PC-9 (cell line): ENCODE data around the gene TP53BP1. TPM values are rescaled to one million over a fixed set of nuclear protein-coding genes. Genes with fewer than 3 reads are reported as not detected.

Source experiments
- BruUV-seq: library from RNA; stranded (reverse); fragments of 400-500 nt; replicated peaks from 2 replicates; lab custom pipeline; 2021; lab: Mats Ljungman, UMichigan
- CTCF ChIA-PET: fragments of 300-600 bp; sonication (Branson Sonifier 250); formaldehyde crosslinking; loops from one replicate; lab custom pipeline; 2022; ENCODE audit warnings: antibody characterized with exemption; lab: Charles Lee
- POLR2A ChIA-PET: fragments of 300-600 bp; sonication (Branson Sonifier 250); formaldehyde crosslinking; loops from one replicate; lab custom pipeline; 2022; ENCODE audit warnings: antibody characterized with exemption; ENCODE audit not compliant: unreplicated experiment; lab: Charles Lee
- DNase-seq, 2 experiments: peaks; one replicate each; pipeline versions ENCODE4 v3.0.0 to v3.0.0-alpha.2; 2015 to 2022; ENCODE audit warnings: mixed read lengths in 1 of 2
- H2AFZ ChIP-seq: fragments of 200-600 bp; sonication (generic); 2 replicates; pipeline ENCODE4 v1.8.1; 2017; ENCODE audit warnings: antibody characterized with exemption
- H3F3A ChIP-seq: fragments of 200-600 bp; sonication (generic); 2 replicates; pipeline ENCODE4 v1.8.1; 2017; ENCODE audit warnings: antibody characterized with exemption, mild to moderate bottlenecking, low read depth; ENCODE audit not compliant: insufficient read depth
- H3K27ac ChIP-seq: fragments of 200-600 bp; sonication (generic); 2 replicates; pipeline ENCODE4 v1.6.1; 2016; ENCODE audit warnings: mixed run types
- H3K27me3 ChIP-seq: fragments of 200-600 bp; sonication (generic); 2 replicates; pipeline ENCODE4 v1.6.1; 2016; ENCODE audit warnings: low read depth, mixed run types; ENCODE audit not compliant: insufficient read depth
- H3K36me3 ChIP-seq: fragments of 200-600 bp; sonication (generic); 2 replicates; pipeline ENCODE4 v1.6.1; 2016; ENCODE audit warnings: low read depth, mixed run types
- H3K4me1 ChIP-seq: fragments of 200-600 bp; sonication (generic); replicated peaks from 2 replicates; pipeline ENCODE4 v1.6.1; 2016; ENCODE audit warnings: mixed run types; ENCODE audit not compliant: insufficient read depth
- H3K4me2 ChIP-seq: fragments of 200-600 bp; sonication (generic); 2 replicates; pipeline ENCODE4 v1.6.1; 2017; ENCODE audit warnings: mixed run types
- H3K4me3 ChIP-seq: fragments of 200-600 bp; sonication (generic); 2 replicates; pipeline ENCODE4 v1.6.1; 2016; ENCODE audit warnings: mixed run types
- H3K79me2 ChIP-seq: fragments of 200-600 bp; sonication (generic); 2 replicates; pipeline ENCODE4 v1.6.1; 2017; ENCODE audit warnings: low read depth, mixed run types
- H3K9me2 ChIP-seq: fragments of 200-600 bp; sonication (generic); 2 replicates; pipeline ENCODE4 v1.8.1; 2017; ENCODE audit warnings: mild to moderate bottlenecking; ENCODE audit not compliant: insufficient read depth
- H3K9me3 ChIP-seq: fragments of 200-600 bp; sonication (generic); 2 replicates; pipeline ENCODE4 v1.8.1; 2016; ENCODE audit warnings: low read depth; ENCODE audit not compliant: insufficient read depth
- H4K20me1 ChIP-seq: fragments of 200-600 bp; sonication (generic); 2 replicates; pipeline ENCODE4 v1.8.1; 2017; ENCODE audit not compliant: insufficient read depth
- CTCF ChIP-seq: fragments of 200-600 bp; sonication (generic); conservative IDR thresholded peaks from 2 replicates; pipeline ENCODE4 v1.6.1; 2017; ENCODE audit warnings: mixed run types, antibody characterized with exemption, mild to moderate bottlenecking, moderate library complexity
- EZH2 ChIP-seq: fragments of 200-600 bp; sonication (generic); IDR thresholded peaks from 2 replicates; pipeline ENCODE4 v1.8.0; 2017; ENCODE audit warnings: antibody characterized with exemption, low read depth
- intact Hi-C: fragments of 100-400 bp; cut with micrococcal nuclease; formaldehyde crosslinking; loops from one replicate; pipeline ENCODE4 v1.10.0; 2022; ENCODE audit not compliant: unreplicated experiment
- total RNA-seq: library from RNA; stranded (reverse); gene quantifications from 2 replicates; pipeline ENCODE4 v1.2.3, GENCODE V29; 2021

TP53BP1 gene
- total RNA-seq, 1 experiment from 2014 or later: 66.8 TPM

GRCh38 chr15:43463507-43463906 is 29.4 kb downstream of the TP53BP1 start:
- Histone ChIP-seq H3K36me3 (no peaks in the 10 kb centered on the region; the same call in 1 of the 2 replicates), H3K9me2 (no peaks in the 10 kb centered on the region), H3F3A (no peaks in the 10 kb centered on the region), H3K27me3 (no peaks in the 10 kb centered on the region), H3K79me2 (no peaks in the 10 kb centered on the region), H2AFZ (no peak overlapping the region), H3K4me2 (no peak overlapping the region), H3K4me3 (no peak overlapping the region), H3K9me3 (no peaks in the 10 kb centered on the region), H3K4me1 (peaks cover 8% of the 10 kb centered on the region; the same call in 1 of the 2 replicates), H4K20me1 (no peaks in the 10 kb centered on the region), H3K27ac (no peak overlapping the region)
- ChIA-PET CTCF (no interaction called here), POLR2A (no interaction called here)
- no TSS peak for BruUV-seq
- intact Hi-C loops: no loop called here
- no peak for DNase-seq
- no peak for TF ChIP-seq CTCF
- no peak for TF ChIP-seq EZH2

GRCh38 chr15:43449981-43450380 is 43.0 kb downstream of the TP53BP1 start:
- H3K36me3 ChIP-seq: no peaks in the 10 kb centered on the region; the same call in 1 of the 2 replicates
- CTCF ChIA-PET: no interaction called here
- H3K27me3 ChIP-seq: no peaks in the 10 kb centered on the region
- H4K20me1 ChIP-seq: no peaks in the 10 kb centered on the region; the same call in 1 of the 2 replicates
- intact Hi-C loops: no loop called here
- POLR2A ChIA-PET: no interaction called here
- no peak overlapping the region for H3K4me2 ChIP-seq
- H3K4me1 ChIP-seq: no peaks in the 10 kb centered on the region
- H3K9me2 ChIP-seq: no peaks in the 10 kb centered on the region
- no peak for TF ChIP-seq CTCF
- TF ChIP-seq EZH2: no peak
- no peak overlapping the region for H3K27ac ChIP-seq
- no peak overlapping the region for H3K4me3 ChIP-seq
- H3K9me3 ChIP-seq: no peaks in the 10 kb centered on the region
- no TSS peak for BruUV-seq
- no peak overlapping the region for H2AFZ ChIP-seq
- no peak for DNase-seq
- no peaks in the 10 kb centered on the region; the same call in 1 of the 2 replicates for H3K79me2 ChIP-seq
- no peaks in the 10 kb centered on the region for H3F3A ChIP-seq

GRCh38 chr15:43446344-43446743 is 46.6 kb downstream of the TP53BP1 start:
- H2AFZ ChIP-seq: no peak overlapping the region
- TF ChIP-seq CTCF: no peak
- TF ChIP-seq EZH2: no peak
- BruUV-seq: no TSS peak
- H3K79me2 ChIP-seq: no peaks in the 10 kb centered on the region
- intact Hi-C loops: no loop called here
- no peak overlapping the region for H3K4me2 ChIP-seq
- no peak for DNase-seq
- no peak overlapping the region for H3K4me3 ChIP-seq
- CTCF ChIA-PET: no interaction called here
- peaks cover 10% of the 10 kb centered on the region; the same call in 1 of the 2 replicates for H3F3A ChIP-seq
- H3K9me2 ChIP-seq: no peaks in the 10 kb centered on the region
- H3K4me1 ChIP-seq: no peaks in the 10 kb centered on the region
- no peaks in the 10 kb centered on the region; the same call in 1 of the 2 replicates for H3K36me3 ChIP-seq
- no peaks in the 10 kb centered on the region; the same call in 1 of the 2 replicates for H4K20me1 ChIP-seq
- no peaks in the 10 kb centered on the region for H3K9me3 ChIP-seq
- H3K27ac ChIP-seq: no peak overlapping the region
- H3K27me3 ChIP-seq: no peaks in the 10 kb centered on the region
- POLR2A ChIA-PET: no interaction called here
